SIG-M5 treated with dmso at 0.1 percent for 504 hours (cell line): ENCODE data around the gene DENND11.

ENCODE experiments used
- DNase-seq: peaks from one replicate; lab custom pipeline; 2025; ENCODE audit not compliant: unreplicated experiment; lab: John Stamatoyannopoulos, UW

Gene DENND11, protein sequence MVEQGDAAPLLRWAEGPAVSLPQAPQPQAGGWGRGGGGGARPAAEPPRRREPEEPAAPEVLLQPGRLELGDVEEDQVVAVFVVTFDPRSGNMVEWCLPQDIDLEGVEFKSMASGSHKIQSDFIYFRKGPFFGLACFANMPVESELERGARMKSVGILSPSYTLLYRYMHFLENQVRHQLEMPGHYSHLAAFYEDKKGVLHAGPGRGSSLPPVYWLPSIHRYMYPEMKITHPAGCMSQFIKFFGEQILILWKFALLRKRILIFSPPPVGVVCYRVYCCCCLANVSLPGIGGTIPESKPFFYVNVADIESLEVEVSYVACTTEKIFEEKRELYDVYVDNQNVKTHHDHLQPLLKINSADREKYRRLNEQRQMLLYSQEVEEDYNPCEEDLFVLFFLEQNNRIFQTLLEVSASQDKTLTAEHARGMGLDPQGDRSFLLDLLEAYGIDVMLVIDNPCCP

DNA sequence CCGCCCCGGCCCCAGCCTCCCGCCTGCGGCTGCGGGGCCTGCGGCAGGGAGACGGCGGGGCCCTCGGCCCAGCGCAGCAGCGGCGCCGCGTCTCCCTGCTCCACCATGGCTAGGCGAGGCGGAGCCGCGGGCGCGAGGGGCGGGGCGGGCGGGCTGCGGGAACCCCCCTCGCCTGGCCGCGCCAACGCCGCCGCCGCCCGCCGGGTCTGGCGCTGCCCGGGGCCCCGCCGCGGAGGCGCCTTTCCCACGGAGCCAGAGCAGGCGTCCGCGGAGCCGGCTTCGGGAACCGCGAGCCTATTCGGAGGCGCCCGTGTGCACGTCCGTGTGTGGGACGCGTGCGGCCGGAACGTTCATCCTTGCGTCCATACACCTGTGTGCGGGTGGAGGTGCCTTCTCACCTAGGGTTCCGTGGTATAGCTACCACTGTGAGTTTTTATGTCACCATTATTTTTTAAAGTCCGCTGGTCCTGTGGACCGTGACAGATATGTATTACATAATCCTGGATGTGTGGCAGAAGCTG is at the start of gene DENND11:
DENND11 (minus strand) TSS at position 120 of the 521 bp plus-strand sequence; CDS start at position 107, 13 bp downstream.
- DNase-seq, result no peak

DNA sequence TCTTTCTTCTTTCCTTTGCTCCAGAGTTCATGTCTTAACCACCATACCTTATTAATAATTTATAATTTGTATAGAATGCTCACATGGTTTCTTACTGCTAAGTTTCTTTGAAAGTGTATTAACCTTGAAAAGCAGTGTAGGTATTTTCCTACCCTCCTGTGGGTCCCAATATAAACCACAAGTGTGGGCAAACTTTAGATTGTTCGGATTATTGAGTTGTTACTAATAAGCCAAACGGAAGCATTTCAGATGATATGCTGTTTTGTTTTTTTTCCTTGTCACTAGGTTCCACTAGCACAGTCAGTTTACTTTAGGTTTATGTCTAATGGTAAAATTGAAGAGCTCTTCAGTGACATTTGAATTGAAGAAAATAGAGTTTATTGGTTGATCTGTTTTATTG is 46.4 kb upstream of the DENND11 start:
- no peak for DNase-seq

DNA sequence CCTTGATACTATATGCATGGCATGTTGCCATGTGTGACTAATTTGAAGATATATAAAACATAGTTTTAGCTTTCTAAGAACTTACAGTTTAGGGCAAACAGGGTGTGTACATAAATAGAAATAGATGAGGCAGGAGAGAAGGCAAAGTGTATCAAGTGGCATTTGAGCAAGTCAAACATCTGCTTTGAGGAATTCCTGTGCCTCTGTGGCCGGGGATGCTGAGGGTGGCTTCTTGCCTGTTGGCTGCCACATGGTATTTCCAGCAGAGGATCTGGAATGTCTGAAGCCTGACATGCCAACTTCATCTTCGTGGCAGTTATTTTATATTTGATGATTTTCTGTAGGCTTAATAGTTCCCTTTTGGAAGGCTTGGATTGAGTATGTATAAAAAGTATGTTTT is 42.2 kb upstream of the DENND11 start:
- no peak for DNase-seq

DNA sequence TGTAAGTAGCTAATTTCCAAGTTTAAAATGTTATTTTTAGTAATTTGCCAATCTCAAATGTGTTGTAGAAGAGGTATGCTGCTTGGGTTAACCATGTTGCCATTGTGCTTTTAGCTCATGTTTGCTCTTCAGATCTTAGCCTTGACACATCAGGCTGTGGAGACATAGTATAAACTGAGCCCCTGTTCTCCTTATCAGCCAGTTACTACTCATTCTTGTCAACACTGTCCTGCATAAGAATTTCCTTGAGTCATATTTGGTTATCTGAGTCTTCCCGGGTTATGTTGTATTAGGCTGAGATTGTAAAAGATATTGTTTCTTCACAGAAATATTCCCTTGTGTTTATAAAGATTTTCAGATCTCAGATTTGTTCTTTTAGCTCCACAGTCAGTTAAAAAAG is 40.3 kb upstream of the DENND11 start:
- no peak for DNase-seq

DNA sequence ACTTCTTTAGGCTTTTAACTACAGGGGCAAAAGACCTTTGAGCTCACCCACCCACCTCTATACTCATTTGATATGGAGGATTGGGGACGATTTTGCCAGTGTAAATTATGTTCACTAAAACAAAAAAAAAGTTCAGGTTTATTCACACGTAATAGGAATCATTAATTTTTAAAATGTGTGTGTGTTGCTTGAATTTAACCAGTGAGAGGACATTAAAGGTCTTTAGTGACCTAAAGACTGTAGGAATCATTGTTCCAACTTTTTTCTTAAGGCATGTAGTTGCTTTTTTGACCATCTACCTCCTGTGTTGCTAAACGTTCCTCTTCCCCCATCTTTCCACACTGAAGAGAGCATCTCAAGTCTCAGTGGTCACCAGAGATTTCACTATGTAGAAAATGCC is 37.3 kb upstream of the DENND11 start:
- DNase-seq, result no peak

DNA sequence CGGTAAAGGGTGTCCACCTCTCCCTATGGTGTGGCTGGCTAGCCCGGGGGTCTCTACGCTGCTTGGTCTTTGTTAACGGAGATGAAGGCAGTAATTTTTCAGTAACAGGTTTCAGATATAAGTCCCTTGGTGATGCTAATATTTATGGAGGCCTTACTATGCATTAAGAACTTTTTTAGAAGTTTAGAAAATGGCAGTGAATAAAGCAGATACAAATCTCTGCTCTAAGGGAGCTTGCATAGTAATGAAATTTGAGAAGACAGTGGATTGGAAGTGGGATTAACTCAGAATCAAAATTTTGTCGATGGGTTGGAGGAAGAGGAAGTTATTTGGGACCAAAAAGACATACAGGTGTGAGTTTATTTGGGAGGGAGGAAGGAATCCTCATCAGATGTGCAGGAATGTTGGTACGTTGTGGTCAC is 36.6 kb upstream of the DENND11 start:
- DNase-seq, result no peak

DNA sequence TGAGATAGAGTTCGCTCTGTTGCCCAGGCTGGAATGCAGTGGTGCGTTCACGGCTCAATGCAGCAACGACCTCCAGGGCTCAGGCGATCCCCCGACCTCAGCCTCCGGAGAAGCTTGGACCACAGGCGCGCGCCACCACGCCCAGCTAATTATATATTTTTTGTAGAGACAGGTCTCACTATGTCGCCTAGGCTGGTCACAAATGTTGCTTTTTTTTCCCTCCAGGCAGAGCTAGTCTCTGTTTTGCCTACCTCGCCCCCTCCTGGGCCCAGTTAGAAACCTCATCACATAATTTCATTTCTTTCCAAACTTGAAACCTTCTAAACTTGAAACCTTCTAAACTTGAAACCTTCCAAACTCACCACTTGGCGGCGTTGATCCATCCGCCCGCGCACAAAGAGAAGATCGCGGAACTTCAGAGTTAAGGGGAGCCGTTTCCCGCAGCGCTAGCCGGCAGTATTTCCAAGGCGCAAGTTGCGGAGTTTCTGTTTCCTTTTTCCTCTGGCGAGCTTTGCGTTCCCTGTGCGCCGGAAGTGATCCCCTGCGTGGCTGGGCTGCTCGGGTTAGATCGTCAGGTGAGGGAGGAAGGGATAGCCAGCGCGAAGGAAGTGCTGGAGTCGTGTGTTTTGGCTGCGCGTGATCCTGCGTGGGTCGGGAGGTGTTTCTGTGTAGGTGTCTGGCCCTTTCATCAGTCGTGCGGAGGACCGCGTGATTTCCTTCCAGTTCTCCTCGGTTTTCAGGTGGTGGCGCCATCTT is 36.0 kb upstream of the DENND11 start, which contains the start of gene SSBP1:
SSBP1 (plus strand) TSS at position 523 of the 756 bp plus-strand sequence. CDS start 809 bp downstream, outside the sequence.
- DNase-seq, result peak; percentile 98

DNA sequence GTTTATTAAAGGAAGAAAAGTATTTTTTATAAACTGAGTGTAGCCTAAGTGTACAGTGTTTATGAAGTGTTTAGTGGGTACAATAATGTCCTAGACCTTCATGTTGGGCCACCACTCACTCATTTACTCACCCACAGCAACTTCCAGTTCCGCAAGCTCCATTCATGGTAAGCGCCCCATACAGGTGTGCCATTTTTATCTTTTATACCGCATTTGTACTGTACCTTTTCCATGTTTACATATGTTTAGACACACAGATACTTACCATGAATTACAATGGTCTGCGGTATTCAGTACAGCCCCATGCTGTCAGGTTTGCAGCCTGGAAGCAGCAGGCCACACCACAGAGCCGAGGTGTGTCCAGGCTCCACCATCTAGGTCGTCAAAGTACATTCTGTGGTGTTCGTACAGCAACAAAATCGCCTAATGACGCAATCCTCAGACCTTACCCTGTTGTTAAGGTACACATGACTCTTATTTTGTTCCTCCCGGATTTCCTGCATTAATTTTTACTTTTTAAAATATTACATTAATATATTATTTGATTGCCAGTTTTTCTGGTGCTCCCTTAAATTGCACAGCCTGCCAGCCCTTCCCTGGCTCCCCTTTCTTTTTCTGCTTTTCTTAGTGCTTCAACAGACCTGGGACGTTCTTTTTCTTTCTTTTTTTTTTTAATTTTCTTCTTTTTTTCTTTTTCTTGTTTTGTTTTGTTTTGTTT is 35.3 kb upstream of the DENND11 start:
- peak; percentile 22 for DNase-seq

DNA sequence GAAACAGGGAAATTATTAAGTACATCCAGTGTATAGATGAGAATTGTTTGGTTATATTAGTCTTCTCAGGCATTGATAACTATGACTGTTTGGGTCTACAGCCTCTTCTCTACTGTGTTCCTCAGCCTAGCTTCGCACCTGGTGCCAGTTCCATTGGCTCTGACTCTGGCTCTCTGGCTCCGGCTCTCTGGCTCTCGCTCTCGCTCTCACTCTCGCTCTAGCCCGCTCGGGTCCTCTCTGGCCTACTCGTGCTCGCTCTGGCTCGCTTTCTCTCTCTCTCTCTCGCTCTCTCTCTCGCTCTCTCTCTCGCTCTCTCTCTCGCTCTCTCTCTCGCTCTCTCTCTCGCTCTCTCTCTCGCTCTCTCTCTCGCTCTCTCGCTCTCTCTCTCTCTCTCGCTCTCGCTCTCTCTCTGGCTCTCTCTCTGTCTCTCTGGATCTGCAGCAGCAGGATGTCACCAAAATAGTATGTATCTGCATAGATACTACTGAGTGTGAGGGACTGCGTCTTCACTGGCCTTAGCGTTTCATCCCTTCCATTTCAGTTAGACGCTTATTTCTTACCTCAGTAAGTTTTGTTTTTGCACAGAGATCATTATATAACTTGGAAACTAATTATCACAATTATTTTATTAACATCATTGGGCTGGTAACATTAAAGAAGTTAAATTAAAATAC is 29.6 kb upstream of the DENND11 start:
- no peak for DNase-seq

DNA sequence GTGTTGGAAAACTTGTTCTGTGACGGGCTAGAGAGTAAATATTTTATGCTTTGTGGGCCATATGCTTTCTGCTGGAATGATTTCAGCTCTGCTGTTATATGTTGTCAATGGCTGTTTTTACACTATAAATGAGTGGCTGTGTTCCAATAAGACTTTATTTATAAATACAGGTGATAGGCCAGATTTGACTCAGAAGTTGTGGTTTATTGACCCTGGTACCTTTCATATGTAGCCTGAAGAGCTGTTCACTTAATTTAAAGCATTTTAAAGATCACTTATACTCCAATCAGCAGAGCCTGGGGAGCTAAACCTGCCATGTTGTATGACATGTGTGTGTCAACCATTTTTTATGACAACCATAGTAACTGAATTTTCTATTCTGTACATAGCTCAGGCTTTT is 27.1 kb upstream of the DENND11 start:
- no peak for DNase-seq

DNA sequence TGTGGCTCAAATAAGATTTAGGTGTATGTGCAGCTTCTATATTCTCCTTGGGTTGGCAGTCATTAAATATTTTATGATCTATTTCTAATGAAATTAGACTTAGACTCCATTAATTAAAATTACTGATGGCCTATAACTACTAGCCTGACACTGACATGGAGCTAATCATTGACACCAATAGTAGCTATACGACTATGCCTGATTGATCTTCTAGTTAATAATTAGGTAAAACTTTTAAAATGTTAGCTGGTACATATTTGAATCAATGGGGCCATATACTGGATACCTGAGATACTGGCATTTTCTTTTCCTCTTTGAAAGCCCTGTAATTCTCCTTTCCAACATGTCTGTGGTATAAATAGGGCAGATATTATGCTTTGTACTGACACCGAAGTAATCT is 20.6 kb upstream of the DENND11 start:
- no peak for DNase-seq

DNA sequence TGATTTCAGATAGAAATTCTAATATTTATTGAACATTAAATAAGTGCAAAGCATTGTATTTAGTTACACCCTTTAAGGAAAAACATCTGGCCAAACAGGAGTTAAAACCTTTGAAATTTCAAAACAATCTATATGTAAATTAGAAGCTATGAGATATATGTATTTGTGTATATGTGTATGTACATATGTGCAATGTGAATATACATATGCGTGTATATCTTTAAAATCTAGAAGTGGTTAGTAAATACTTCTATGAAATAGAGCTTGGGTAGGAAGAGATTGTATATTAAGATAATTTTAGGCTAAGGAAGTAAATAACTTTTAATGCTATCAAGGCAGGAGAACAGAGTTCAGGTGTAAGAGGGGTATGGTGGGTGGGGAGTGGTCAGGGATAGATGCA is 15.5 kb upstream of the DENND11 start:
- DNase-seq, result no peak

DNA sequence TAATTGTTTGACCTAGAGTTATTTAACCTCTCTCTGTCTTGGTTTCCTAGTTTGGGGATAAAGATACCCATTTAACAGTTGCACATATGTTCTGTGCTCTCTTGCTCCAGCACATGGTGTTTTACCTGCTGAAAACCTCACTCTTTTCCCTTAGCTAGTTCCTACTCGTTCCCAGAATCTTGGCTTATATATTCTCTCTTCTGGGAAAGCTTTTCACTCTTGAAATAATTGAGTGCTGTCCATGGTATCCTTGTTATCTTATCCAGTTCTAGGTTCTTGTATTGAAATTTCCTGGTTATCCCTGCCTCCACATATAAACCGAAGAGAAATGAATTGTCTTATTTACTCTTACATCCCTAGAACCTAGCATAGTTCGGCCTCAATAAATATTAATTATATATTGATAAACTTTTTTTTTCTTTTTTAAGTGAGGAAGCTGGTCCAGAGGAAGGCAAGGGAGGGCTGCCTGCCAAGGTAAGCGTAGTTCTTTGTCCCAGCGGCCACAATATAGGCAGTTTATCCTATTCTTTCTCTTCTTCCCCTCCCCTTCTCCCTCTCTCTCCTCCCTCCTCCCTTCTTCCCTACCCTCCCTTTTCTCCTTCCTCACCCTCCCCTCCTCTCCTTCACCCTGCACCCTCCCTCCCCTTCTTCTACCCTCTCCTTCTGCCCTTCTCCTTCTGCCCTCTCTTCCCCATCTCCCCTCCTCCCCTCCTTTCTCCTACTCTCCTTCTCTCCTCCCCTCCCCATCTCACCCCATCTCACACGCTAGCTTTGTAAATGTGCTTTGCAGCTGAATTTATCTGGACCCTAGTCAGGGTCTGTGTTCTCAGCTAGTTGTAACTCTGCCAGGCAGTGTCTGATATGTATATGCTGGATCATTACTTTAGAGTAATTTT is 14.1 kb upstream of the DENND11 start:
- DNase-seq, result no peak

DNA sequence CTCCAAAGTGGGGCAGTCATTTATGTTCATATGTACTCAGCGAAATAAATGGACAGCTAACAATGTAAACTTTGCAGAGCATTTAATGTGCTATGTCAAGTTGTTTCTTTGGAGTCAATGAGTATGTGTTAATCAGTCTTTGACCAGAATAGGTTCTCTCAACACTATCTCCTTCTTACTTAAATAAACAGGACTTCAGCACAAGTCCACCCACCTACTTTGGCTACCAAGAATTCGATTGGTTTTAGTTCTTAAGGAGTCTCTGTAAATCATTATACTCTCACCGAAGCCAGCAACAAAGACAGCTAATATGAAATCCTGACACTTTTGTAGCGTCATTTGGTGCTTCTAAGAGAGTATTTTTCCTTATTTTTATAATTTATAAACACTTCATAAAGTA is 13.1 kb upstream of the DENND11 start:
- no peak for DNase-seq

DNA sequence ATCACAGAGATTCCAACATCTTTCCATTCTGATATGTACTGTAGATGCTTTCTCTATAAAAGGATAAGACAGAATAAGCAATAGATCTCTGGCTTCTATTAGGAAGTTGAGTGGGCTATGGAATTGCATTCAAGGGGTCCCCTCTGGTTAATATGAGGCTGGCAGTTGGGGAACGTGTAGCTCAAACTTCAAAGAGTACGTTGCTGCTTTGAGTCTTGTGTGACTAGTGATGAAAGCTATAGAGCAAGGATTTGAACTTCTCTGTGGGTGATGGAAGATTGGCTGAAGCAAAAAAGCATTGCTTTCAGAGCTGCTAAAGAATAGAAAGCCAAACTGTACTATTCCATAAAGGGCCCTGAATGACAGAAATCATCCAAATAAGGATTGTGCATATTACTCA is 12.6 kb upstream of the DENND11 start:
- no peak for DNase-seq

DNA sequence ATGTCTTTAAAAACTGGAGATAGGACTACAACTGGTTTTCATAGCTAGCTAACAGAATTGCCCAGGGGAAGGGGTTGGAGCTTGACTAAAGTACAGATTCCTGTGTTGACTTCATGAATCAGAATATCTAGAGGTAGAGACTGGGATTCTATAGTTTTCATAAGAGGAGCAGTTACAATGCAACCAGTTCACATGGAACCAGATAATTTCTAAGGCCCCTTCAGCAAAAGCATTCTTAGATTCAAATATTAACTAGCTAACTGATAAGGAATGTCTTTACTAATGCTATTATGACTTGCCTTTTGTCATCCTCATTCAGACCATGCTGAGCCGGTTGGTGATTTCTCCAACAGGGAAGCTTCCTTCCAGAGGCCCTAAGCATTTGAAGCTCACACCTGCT is 11.9 kb upstream of the DENND11 start:
- DNase-seq, result no peak

DNA sequence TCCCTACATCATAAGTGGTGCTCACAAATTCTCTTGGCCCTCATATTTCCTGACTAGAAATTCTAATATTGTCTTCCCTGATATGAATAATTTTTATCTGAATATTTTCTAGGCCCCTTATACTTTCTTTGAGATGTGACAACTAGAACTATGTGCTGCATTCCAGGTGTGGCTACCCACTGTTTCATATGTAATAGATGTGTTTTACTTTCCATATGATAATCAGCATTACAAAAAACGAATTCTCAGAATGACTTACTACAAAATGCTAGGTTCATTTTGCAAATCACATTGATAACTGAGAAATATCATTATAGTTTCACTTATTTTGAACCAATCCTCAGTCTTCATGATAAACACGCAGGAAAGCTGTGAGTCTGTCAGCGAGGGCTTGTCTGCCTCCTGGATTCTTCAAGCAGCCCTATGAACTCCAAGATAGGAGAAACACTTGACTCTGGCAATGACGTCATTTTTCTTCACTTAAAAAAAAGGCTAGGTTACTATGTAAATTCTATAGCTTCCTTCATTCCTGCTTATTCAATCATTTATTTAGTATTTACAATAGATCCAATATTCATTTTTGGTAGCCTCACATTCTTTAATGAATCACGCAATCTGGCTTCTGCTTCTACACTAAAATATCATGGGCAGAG is 10.8 kb upstream of the DENND11 start:
- no peak for DNase-seq

DNA sequence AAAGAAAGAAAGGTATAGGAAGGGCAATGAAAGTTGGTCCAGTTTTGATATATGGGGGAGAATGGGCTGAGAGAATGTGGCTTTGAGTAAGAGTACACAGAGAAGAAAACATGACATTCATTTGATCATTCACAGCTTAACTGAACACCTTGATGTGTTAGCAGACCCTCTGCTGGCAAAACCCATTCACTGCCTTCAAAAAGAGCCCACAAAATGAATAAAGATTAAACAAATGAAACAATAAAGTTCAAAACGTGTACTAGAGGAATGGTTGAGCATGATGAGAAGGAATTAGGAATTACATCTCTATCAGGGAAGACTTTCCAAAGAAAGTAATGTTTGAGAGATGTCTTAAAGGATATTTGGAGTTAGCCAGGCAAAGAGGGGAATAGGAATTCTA is 8.3 kb upstream of the DENND11 start:
- DNase-seq, result no peak

DNA sequence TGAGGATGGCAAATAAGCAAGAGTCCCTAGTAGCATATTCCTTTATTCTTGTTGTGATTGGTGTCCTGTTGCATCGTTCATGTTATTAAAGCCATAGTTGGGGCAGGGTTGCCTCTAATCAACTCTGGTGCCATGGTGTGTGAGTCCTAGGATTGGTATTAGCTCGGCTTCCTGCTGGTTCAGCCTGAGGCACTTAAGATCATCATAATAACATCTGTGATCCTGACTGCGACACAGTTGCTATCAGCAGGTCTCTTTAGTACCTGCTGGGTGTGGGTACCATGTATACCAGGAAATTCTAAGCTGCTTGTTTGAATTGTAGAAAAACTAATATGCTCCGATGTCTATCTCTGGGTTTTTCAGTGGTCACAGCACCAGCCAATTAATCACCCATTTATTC is 7.8 kb upstream of the DENND11 start:
- no peak for DNase-seq
